Effector memory CD8-positive, alpha-beta T cell (primary cell): Measurements from ENCODE around the gene ELP4.
"Not testable (repeated sequence)": the region's sequence is repeated elsewhere in the genome, so short reads cannot be mapped to it uniquely, and the experiment has no call there.

Experiments
- ATAC-seq: fragments of 150-1000 bp; cut with Tn5 transposase; replicated peaks from 2 replicates; pipeline ENCODE4 v1.10.0; 2021; ENCODE audit warnings: mild to moderate bottlenecking, moderate library complexity
- DNase-seq, 3 experiments: peaks; one replicate each; pipeline ENCODE4 v3.0.0; 2021
- H3K27ac Mint-ChIP-seq, 2 donors: one replicate each; pipeline ENCODE4 v1.8.0; 2022; ENCODE audit warnings: mild to moderate bottlenecking in 2 of 2, mixed read lengths in 2 of 2, moderate library complexity in 2 of 2
- H3K27me3 Mint-ChIP-seq, 2 donors: one replicate each; pipeline ENCODE4 v1.8.0; 2022; ENCODE audit warnings: mixed read lengths in 2 of 2
- H3K36me3 Mint-ChIP-seq: one replicate; pipeline ENCODE4 v1.8.0; 2022; ENCODE audit warnings: mild to moderate bottlenecking, moderate library complexity, mixed read lengths; ENCODE audit not compliant: insufficient read depth
- H3K4me1 Mint-ChIP-seq, 2 donors: one replicate each; pipeline ENCODE4 v1.8.0; 2022; ENCODE audit warnings: low read depth in 2 of 2, mixed read lengths in 2 of 2
- H3K4me3 Mint-ChIP-seq, 2 donors: one replicate each; pipeline ENCODE4 v1.8.0; 2022; ENCODE audit warnings: mild to moderate bottlenecking in 2 of 2, mixed read lengths in 2 of 2, moderate library complexity in 2 of 2
- H3K9me3 Mint-ChIP-seq, 2 donors: one replicate each; pipeline ENCODE4 v1.8.0; 2022; ENCODE audit warnings: mixed read lengths in 2 of 2

ELP4 gene

GRCh38 chr11:31711137-31711536, 201.6 kb downstream of the ELP4 start:
- H3K9me3 Mint-ChIP-seq, result no peaks in the 10 kb centered on the region
- ATAC-seq, result no peak
- H3K27ac Mint-ChIP-seq, result no peak overlapping the region
- DNase-seq, result no peak
- H3K36me3 Mint-ChIP-seq, result no peaks in the 10 kb centered on the region
- H3K27me3 Mint-ChIP-seq, result no peaks in the 10 kb centered on the region
- H3K4me3 Mint-ChIP-seq, result no peak overlapping the region
- H3K4me1 Mint-ChIP-seq, result no peaks in the 10 kb centered on the region

- no peaks in the 10 kb centered on the region for H3K27me3 Mint-ChIP-seq
- H3K36me3 Mint-ChIP-seq, result no peaks in the 10 kb centered on the region
- ATAC-seq, result no peak
- no peaks in the 10 kb centered on the region for H3K4me1 Mint-ChIP-seq
- H3K27ac Mint-ChIP-seq, result no peak overlapping the region
- H3K9me3 Mint-ChIP-seq, result no peaks in the 10 kb centered on the region
- DNase-seq, result no peak
- H3K4me3 Mint-ChIP-seq, result no peak overlapping the region
These were observed 203.3 kb downstream of the ELP4 start for GRCh38 chr11:31712851-31713250.

GRCh38 chr11:31714840-31715239, 205.3 kb downstream of the ELP4 start:
- Mint-ChIP-seq H3K27ac (no peak overlapping the region), H3K9me3 (no peaks in the 10 kb centered on the region), H3K27me3 (no peaks in the 10 kb centered on the region), H3K4me1 (no peaks in the 10 kb centered on the region), H3K36me3 (no peaks in the 10 kb centered on the region), H3K4me3 (no peak overlapping the region)
- no peak for ATAC-seq
- no peak for DNase-seq

- H3K27ac Mint-ChIP-seq, result no peak overlapping the region
These were observed 210.7 kb downstream of the ELP4 start for GRCh38 chr11:31720225-31720624.

GRCh38 chr11:31720671-31721365, 211.3 kb downstream of the ELP4 start:
- H3K4me1 Mint-ChIP-seq, result no peaks in the 10 kb centered on the region
- no peak overlapping the region for H3K4me3 Mint-ChIP-seq
- ATAC-seq (no peak), DNase-seq (no peak)
- H3K27ac Mint-ChIP-seq, result no peak overlapping the region
- no peaks in the 10 kb centered on the region for H3K9me3 Mint-ChIP-seq
- no peaks in the 10 kb centered on the region for H3K27me3 Mint-ChIP-seq
- H3K36me3 Mint-ChIP-seq, result no peaks in the 10 kb centered on the region

More at GRCh38 chr11:31720225-31720624, 210.7 kb downstream of the ELP4 start:
- no peak for ATAC-seq
- H3K4me3 Mint-ChIP-seq, result no peak overlapping the region
- no peaks in the 10 kb centered on the region for H3K9me3 Mint-ChIP-seq
- H3K27me3 Mint-ChIP-seq, result no peaks in the 10 kb centered on the region
- no peaks in the 10 kb centered on the region for H3K4me1 Mint-ChIP-seq
- DNase-seq, result no peak
- no peaks in the 10 kb centered on the region for H3K36me3 Mint-ChIP-seq

- no peak for DNase-seq
- H3K27me3 Mint-ChIP-seq, result no peaks in the 10 kb centered on the region
- H3K36me3 Mint-ChIP-seq, result no peaks in the 10 kb centered on the region
- H3K4me3 Mint-ChIP-seq, result no peak overlapping the region
- no peak for ATAC-seq
- H3K4me1 Mint-ChIP-seq, result no peaks in the 10 kb centered on the region
- H3K9me3 Mint-ChIP-seq, result no peaks in the 10 kb centered on the region
- no peak overlapping the region for H3K27ac Mint-ChIP-seq
These were observed 213.2 kb downstream of the ELP4 start for GRCh38 chr11:31722754-31723153.

- DNase-seq (no peak), ATAC-seq (no peak)
- H3K27me3 Mint-ChIP-seq, result no peaks in the 10 kb centered on the region
- H3K27ac Mint-ChIP-seq, result peak overlapping the region in 1 of 2 donors; percentile 46
- H3K4me1 Mint-ChIP-seq, result no peaks in the 10 kb centered on the region
- H3K36me3 Mint-ChIP-seq, result no peaks in the 10 kb centered on the region
- no peaks in the 10 kb centered on the region for H3K9me3 Mint-ChIP-seq
- H3K4me3 Mint-ChIP-seq, result no peak overlapping the region
These were observed 215.6 kb downstream of the ELP4 start for GRCh38 chr11:31725176-31725575.

- Mint-ChIP-seq H3K9me3 (peaks cover 6 to 20% of the 10 kb centered on the region in 2 donors), H3K4me1 (no peaks in the 10 kb centered on the region), H3K4me3 (no peak overlapping the region), H3K27me3 (no peaks in the 10 kb centered on the region), H3K27ac (no peak overlapping the region), H3K36me3 (no peaks in the 10 kb centered on the region)
- no peak for ATAC-seq
- no peak for DNase-seq
These were observed 218.9 kb downstream of the ELP4 start for GRCh38 chr11:31728432-31728831.

- peaks cover 0 to 10% of the 10 kb centered on the region in 2 donors for H3K9me3 Mint-ChIP-seq
- no peaks in the 10 kb centered on the region for H3K36me3 Mint-ChIP-seq
- H3K27ac Mint-ChIP-seq, result no peak overlapping the region
- ATAC-seq, result no peak
- no peak for DNase-seq
- H3K4me1 Mint-ChIP-seq, result no peaks in the 10 kb centered on the region
- H3K4me3 Mint-ChIP-seq, result no peak overlapping the region
- H3K27me3 Mint-ChIP-seq, result no peaks in the 10 kb centered on the region
These were observed 230.6 kb downstream of the ELP4 start for GRCh38 chr11:31740131-31740530.

GRCh38 chr11:31740731-31741368, 231.3 kb downstream of the ELP4 start:
- H3K9me3 Mint-ChIP-seq, H3K4me1 Mint-ChIP-seq, H3K36me3 Mint-ChIP-seq, H3K27me3 Mint-ChIP-seq, ATAC-seq, H3K4me3 Mint-ChIP-seq, DNase-seq, H3K27ac Mint-ChIP-seq: not testable (repeated sequence)

- DNase-seq (no peak), ATAC-seq (no peak)
- no peaks in the 10 kb centered on the region for H3K27me3 Mint-ChIP-seq
- no peak overlapping the region for H3K4me3 Mint-ChIP-seq
- peaks cover 0 to 7% of the 10 kb centered on the region in 2 donors for H3K9me3 Mint-ChIP-seq
- no peak overlapping the region for H3K27ac Mint-ChIP-seq
- H3K36me3 Mint-ChIP-seq, result no peaks in the 10 kb centered on the region
- no peaks in the 10 kb centered on the region for H3K4me1 Mint-ChIP-seq
These were observed 238.0 kb downstream of the ELP4 start for GRCh38 chr11:31747581-31747980.

GRCh38 chr11:31757260-31757835, 247.8 kb downstream of the ELP4 start:
- no peak overlapping the region for H3K27ac Mint-ChIP-seq
- no peaks in the 10 kb centered on the region for H3K9me3 Mint-ChIP-seq
- H3K27me3 Mint-ChIP-seq, result no peaks in the 10 kb centered on the region
- no peak overlapping the region for H3K4me3 Mint-ChIP-seq
- no peak for ATAC-seq
- H3K36me3 Mint-ChIP-seq, result no peaks in the 10 kb centered on the region
- DNase-seq, result no peak
- H3K4me1 Mint-ChIP-seq, result no peaks in the 10 kb centered on the region

GRCh38 chr11:31761636-31762035, 252.1 kb downstream of the ELP4 start:
- Mint-ChIP-seq H3K36me3 (no peaks in the 10 kb centered on the region), H3K27ac (no peak overlapping the region), H3K27me3 (no peaks in the 10 kb centered on the region), H3K4me1 (no peaks in the 10 kb centered on the region), H3K9me3 (no peaks in the 10 kb centered on the region), H3K4me3 (no peak overlapping the region)
- DNase-seq (no peak), ATAC-seq (no peak)

- DNase-seq (no peak), ATAC-seq (no peak)
- Mint-ChIP-seq H3K36me3 (no peaks in the 10 kb centered on the region), H3K27me3 (no peaks in the 10 kb centered on the region), H3K9me3 (no peaks in the 10 kb centered on the region), H3K4me3 (no peak overlapping the region), H3K27ac (no peak overlapping the region), H3K4me1 (no peaks in the 10 kb centered on the region)
These were observed 253.7 kb downstream of the ELP4 start for GRCh38 chr11:31763296-31763695.
